ENCODE measurements around the gene NCKAP5.

Gene NCKAP5

DNA sequence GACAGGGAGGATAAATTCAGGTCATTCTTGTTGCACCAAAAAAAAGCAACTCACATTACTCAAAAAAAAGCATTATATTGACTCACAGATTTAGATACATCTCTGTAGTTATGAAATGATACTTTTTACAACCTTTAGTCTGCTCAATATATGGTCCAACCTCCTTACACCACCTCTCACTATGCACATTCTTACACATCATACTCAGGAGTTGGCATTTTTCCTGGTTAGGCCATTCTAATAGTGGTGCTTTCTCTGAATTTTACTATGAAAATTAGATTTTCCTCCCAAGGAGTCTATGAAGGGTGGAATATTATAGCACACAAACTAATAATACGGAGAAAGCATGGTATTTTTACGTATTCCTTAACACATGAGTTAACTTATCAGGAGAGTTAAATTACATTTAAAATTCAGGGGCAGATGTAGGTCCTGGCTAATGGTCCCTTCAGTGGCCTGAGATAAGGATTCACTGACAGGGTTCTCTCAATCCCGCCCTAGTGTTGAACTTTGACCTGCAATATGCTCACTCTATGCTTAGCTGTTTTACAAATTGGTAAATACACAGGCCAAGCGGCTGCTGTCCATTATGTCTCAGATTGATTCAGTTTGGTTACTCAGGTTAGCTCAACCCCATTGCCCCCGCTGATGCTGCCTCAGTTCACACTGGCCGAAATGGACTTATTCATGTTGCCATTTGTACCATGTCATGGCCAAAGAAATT is 153.6 kb downstream of the NCKAP5 start:
- no peaks in the 10 kb centered on the region for H3K9me3 ChIP-seq (ENCODE audit: low read length)
- TF ChIP-seq, protein P1, sequence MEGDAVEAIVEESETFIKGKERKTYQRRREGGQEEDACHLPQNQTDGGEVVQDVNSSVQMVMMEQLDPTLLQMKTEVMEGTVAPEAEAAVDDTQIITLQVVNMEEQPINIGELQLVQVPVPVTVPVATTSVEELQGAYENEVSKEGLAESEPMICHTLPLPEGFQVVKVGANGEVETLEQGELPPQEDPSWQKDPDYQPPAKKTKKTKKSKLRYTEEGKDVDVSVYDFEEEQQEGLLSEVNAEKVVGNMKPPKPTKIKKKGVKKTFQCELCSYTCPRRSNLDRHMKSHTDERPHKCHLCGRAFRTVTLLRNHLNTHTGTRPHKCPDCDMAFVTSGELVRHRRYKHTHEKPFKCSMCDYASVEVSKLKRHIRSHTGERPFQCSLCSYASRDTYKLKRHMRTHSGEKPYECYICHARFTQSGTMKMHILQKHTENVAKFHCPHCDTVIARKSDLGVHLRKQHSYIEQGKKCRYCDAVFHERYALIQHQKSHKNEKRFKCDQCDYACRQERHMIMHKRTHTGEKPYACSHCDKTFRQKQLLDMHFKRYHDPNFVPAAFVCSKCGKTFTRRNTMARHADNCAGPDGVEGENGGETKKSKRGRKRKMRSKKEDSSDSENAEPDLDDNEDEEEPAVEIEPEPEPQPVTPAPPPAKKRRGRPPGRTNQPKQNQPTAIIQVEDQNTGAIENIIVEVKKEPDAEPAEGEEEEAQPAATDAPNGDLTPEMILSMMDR (IDR thresholded peaks at IDR 0.05; ENCODE audit: low read length): no peak
- no peak for TF ChIP-seq EZH2 (IDR thresholded peaks at IDR 0.05; ENCODE audit: borderline replicate concordance, low read length)

DNA sequence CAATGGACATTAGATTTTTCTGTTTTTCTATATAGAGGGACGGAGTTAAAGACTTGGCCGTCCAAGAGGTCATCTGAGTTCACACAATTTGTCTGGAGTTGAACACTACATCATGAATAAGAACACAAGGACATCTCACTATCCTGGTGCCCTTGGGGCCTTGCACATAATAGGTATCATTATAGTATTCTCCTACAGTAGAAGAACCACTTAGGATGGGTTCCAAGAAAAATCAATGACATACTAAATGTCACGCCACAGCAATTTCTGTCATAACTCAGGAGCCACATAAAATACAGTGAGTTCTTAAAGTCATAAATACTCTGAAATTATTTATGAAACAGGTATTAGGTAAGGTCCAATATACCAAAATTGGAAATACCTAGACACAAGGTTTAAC is 154.4 kb downstream of the NCKAP5 start:
- no peaks in the 10 kb centered on the region for H4K20me1 ChIP-seq (ENCODE audit: insufficient read depth, low read length)
- no peaks in the 10 kb centered on the region for H3K36me3 ChIP-seq (ENCODE audit: insufficient read depth, low read length)
- H3K4me2 ChIP-seq (ENCODE audit: low read length): no peak overlapping the region
- H3K9me3 ChIP-seq (ENCODE audit: low read length): no peaks in the 10 kb centered on the region
- no peaks in the 10 kb centered on the region for H3K79me2 ChIP-seq (ENCODE audit: insufficient read depth, low read length)
- H3K9me2 ChIP-seq (ENCODE audit: low read depth, low read length): no peaks in the 10 kb centered on the region
- no peak overlapping the region for H3K9ac ChIP-seq (ENCODE audit: low read length)
- H3K4me1 ChIP-seq (ENCODE audit: insufficient read depth, low read length, severe bottlenecking): no peaks in the 10 kb centered on the region
- H3F3A ChIP-seq (ENCODE audit: insufficient read depth, low read length): no peaks in the 10 kb centered on the region
- H3K4me3 ChIP-seq (ENCODE audit: low read depth, low read length, poor library complexity, severe bottlenecking): no peak overlapping the region
- no peak overlapping the region for H2AFZ ChIP-seq (ENCODE audit: low read length)
- TF ChIP-seq EZH2 (IDR thresholded peaks at IDR 0.05; ENCODE audit: borderline replicate concordance, low read length): no peak
- H3K27ac ChIP-seq (ENCODE audit: low read depth, low read length, poor library complexity, severe bottlenecking): no peak overlapping the region
- no peaks in the 10 kb centered on the region for H3K27me3 ChIP-seq (ENCODE audit: insufficient read depth, low read length)

More for the DNA sequence above, 153.6 kb downstream of the NCKAP5 start:
- Histone ChIP-seq H3K9ac (ENCODE audit: low read length) (no peak overlapping the region), H3K79me2 (ENCODE audit: insufficient read depth, low read length) (no peaks in the 10 kb centered on the region), H3K4me2 (ENCODE audit: low read length) (no peak overlapping the region), H3K4me1 (ENCODE audit: insufficient read depth, low read length, severe bottlenecking) (no peaks in the 10 kb centered on the region), H3F3A (ENCODE audit: insufficient read depth, low read length) (no peaks in the 10 kb centered on the region), H3K27me3 (ENCODE audit: insufficient read depth, low read length) (no peaks in the 10 kb centered on the region), H2AFZ (ENCODE audit: low read length) (no peak overlapping the region), H3K4me3 (ENCODE audit: low read depth, low read length, poor library complexity, severe bottlenecking) (no peak overlapping the region), H3K9me2 (ENCODE audit: low read depth, low read length) (no peaks in the 10 kb centered on the region), H3K27ac (ENCODE audit: low read depth, low read length, poor library complexity, severe bottlenecking) (no peak overlapping the region), H4K20me1 (ENCODE audit: insufficient read depth, low read length) (no peaks in the 10 kb centered on the region), H3K36me3 (ENCODE audit: insufficient read depth, low read length) (no peaks in the 10 kb centered on the region)

DNA sequence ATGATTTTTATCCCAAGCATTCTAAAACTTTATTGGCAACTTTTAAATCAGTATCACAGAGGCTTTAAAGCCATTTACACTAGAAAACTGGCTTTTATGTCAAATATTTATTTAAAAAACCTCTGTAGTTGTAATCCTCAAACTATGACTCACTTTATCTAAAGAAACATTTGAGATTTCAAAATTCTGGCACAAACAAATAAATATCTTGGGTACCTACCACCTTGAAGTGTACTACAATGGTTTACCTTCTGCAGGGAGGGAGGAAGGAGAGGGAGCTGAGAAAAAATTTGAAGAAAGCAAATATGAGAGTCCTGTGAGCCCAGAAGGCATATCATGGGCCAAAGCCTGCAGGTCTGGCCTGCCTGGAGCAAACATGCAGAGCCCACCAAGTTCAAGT is 155.6 kb downstream of the NCKAP5 start:
- no peaks in the 10 kb centered on the region for H4K20me1 ChIP-seq (ENCODE audit: insufficient read depth, low read length)
- H3K79me2 ChIP-seq (ENCODE audit: insufficient read depth, low read length): no peaks in the 10 kb centered on the region
- no peak overlapping the region for H3K4me3 ChIP-seq (ENCODE audit: low read depth, low read length, poor library complexity, severe bottlenecking)
- H3K9me3 ChIP-seq (ENCODE audit: low read length): no peaks in the 10 kb centered on the region
- H3K9ac ChIP-seq (ENCODE audit: low read length): no peak overlapping the region
- H2AFZ ChIP-seq (ENCODE audit: low read length): no peak overlapping the region
- H3K4me1 ChIP-seq (ENCODE audit: insufficient read depth, low read length, severe bottlenecking): no peaks in the 10 kb centered on the region
- no peak overlapping the region for H3K4me2 ChIP-seq (ENCODE audit: low read length)
- H3K36me3 ChIP-seq (ENCODE audit: insufficient read depth, low read length): no peaks in the 10 kb centered on the region
- no peaks in the 10 kb centered on the region for H3K9me2 ChIP-seq (ENCODE audit: low read depth, low read length)
- no peaks in the 10 kb centered on the region for H3K27me3 ChIP-seq (ENCODE audit: insufficient read depth, low read length)
- H3K27ac ChIP-seq (ENCODE audit: low read depth, low read length, poor library complexity, severe bottlenecking): no peak overlapping the region
- TF ChIP-seq, protein P1 (IDR thresholded peaks at IDR 0.05; ENCODE audit: low read length): no peak
- no peak for TF ChIP-seq EZH2 (IDR thresholded peaks at IDR 0.05; ENCODE audit: borderline replicate concordance, low read length)
- H3F3A ChIP-seq (ENCODE audit: insufficient read depth, low read length): no peaks in the 10 kb centered on the region

DNA sequence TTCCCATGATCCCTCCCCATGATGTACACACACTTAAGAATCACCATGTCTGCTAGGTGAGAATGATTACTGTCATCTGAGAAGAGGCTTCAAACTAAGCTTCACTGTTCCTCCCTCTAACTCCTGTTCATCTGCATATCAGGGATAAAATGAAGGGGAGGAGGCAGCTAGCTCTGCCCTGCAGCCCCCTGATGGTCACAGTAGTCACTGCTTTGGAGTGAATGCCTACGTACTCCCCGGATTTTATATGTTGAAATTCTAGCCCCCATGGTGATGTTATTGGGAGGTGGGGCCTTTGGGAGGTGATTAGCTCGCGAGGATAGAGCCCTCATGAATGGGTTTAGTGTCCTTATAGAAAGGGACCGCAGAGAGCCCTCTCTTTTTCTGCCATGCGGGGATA is 156.4 kb downstream of the NCKAP5 start:
- Histone ChIP-seq H3K27ac (ENCODE audit: low read depth, low read length, poor library complexity, severe bottlenecking) (no peak overlapping the region), H3F3A (ENCODE audit: insufficient read depth, low read length) (no peaks in the 10 kb centered on the region), H3K27me3 (ENCODE audit: insufficient read depth, low read length) (no peaks in the 10 kb centered on the region), H3K4me2 (ENCODE audit: low read length) (no peak overlapping the region), H3K4me1 (ENCODE audit: insufficient read depth, low read length, severe bottlenecking) (no peaks in the 10 kb centered on the region), H3K36me3 (ENCODE audit: insufficient read depth, low read length) (no peaks in the 10 kb centered on the region), H3K9me3 (ENCODE audit: low read length) (no peaks in the 10 kb centered on the region), H4K20me1 (ENCODE audit: insufficient read depth, low read length) (no peaks in the 10 kb centered on the region), H3K9ac (ENCODE audit: low read length) (no peak overlapping the region), H3K9me2 (ENCODE audit: low read depth, low read length) (no peaks in the 10 kb centered on the region), H3K4me3 (ENCODE audit: low read depth, low read length, poor library complexity, severe bottlenecking) (no peak overlapping the region), H2AFZ (ENCODE audit: low read length) (no peak overlapping the region), H3K79me2 (ENCODE audit: insufficient read depth, low read length) (no peaks in the 10 kb centered on the region)
- TF ChIP-seq EZH2 (IDR thresholded peaks at IDR 0.05; ENCODE audit: borderline replicate concordance, low read length): no peak
- TF ChIP-seq, protein P1 (IDR thresholded peaks at IDR 0.05; ENCODE audit: low read length): no peak
